Nephron (organoid): ENCODE data around the gene SIPA1L3.
A peak's percentile ranks its signal among the peaks of the same experiment; 100 is the strongest.

Experiments
- H3K27ac Mint-ChIP-seq, 3 experiments: 2 replicates each; pipeline ENCODE4 v1.8.0; 2020; ENCODE audit warnings: mixed read lengths in 3 of 3, mild to moderate bottlenecking in 2 of 3, moderate library complexity in 1 of 3
- H3K27me3 Mint-ChIP-seq: 2 replicates; pipeline ENCODE4 v1.8.0; 2021; ENCODE audit warnings: low read depth, mild to moderate bottlenecking, moderate library complexity, mixed read lengths
- H3K36me3 Mint-ChIP-seq: 2 replicates; pipeline ENCODE4 v1.8.0; 2020; ENCODE audit warnings: low read depth, mixed read lengths
- H3K4me1 Mint-ChIP-seq: 2 replicates; pipeline ENCODE4 v1.8.0; 2020; ENCODE audit warnings: mixed read lengths
- H3K4me3 Mint-ChIP-seq, 3 experiments: 2 replicates each; pipeline ENCODE4 v1.8.0; 2020; ENCODE audit warnings: mild to moderate bottlenecking in 3 of 3, mixed read lengths in 3 of 3, moderate library complexity in 2 of 3
- H3K9me3 Mint-ChIP-seq: 2 replicates; pipeline ENCODE4 v1.8.0; 2020; ENCODE audit warnings: mixed read lengths
- CTCF ChIP-seq, 3 experiments: fragments of 200-600 bp; sonication (generic); IDR thresholded peaks; one replicate each; pipeline ENCODE4 v1.5.0; 2021; ENCODE audit warnings: antibody characterized with exemption in 3 of 3; ENCODE audit not compliant: unreplicated experiment in 3 of 3

The SIPA1L3 gene

GRCh38 chr19:38252941-38253691 is 346.1 kb downstream of the SIPA1L3 start:
- Mint-ChIP-seq H3K27me3 (peaks cover 12% of the 10 kb centered on the region), H3K4me3 (peak overlapping the region in 2 of 3 experiments; percentile 50), H3K36me3 (no peaks in the 10 kb centered on the region), H3K9me3 (no peaks in the 10 kb centered on the region), H3K4me1 (peaks cover 52% of the 10 kb centered on the region), H3K27ac (peak overlapping the region; percentile 91 to 96 (median 94))
- TF ChIP-seq CTCF (IDR thresholded peaks at IDR 0.05; ENCODE audit: unreplicated experiment in 3 of 3), result no peak

- Mint-ChIP-seq H3K27ac (peak overlapping the region in 2 of 3 experiments; percentile 79 to 91), H3K9me3 (no peaks in the 10 kb centered on the region), H3K27me3 (peaks cover 12% of the 10 kb centered on the region), H3K4me1 (peaks cover 52% of the 10 kb centered on the region), H3K36me3 (no peaks in the 10 kb centered on the region), H3K4me3 (peak overlapping the region; percentile 47 to 56 (median 54))
- TF ChIP-seq CTCF (IDR thresholded peaks at IDR 0.05; ENCODE audit: unreplicated experiment in 3 of 3), result no peak
Measured at GRCh38 chr19:38253788-38254187, 346.8 kb downstream of the SIPA1L3 start.

GRCh38 chr19:38255383-38256014 is 348.5 kb downstream of the SIPA1L3 start:
- no peaks in the 10 kb centered on the region for H3K36me3 Mint-ChIP-seq
- no peak for TF ChIP-seq CTCF (IDR thresholded peaks at IDR 0.05; ENCODE audit: unreplicated experiment in 3 of 3)
- no peaks in the 10 kb centered on the region for H3K9me3 Mint-ChIP-seq
- H3K27ac Mint-ChIP-seq, result peak overlapping the region; percentile 52 to 90 (median 66)
- peak overlapping the region; percentile 67 to 78 (median 68) for H3K4me3 Mint-ChIP-seq
- H3K27me3 Mint-ChIP-seq, result peaks cover 12% of the 10 kb centered on the region
- peaks cover 51% of the 10 kb centered on the region for H3K4me1 Mint-ChIP-seq
